OCI-LY7 (cell line): ENCODE results near the gene TMEM239. TPM values are rescaled to one million over a fixed set of nuclear protein-coding genes. Genes with fewer than 3 reads are reported as not detected.

ENCODE experiments used
- BruUV-seq: library from RNA; stranded (reverse); fragments of 400-500 nt; replicated peaks from 2 replicates; lab custom pipeline; 2021; lab: Mats Ljungman, UMichigan
- CTCF ChIA-PET: fragments of 300-600 bp; sonication (Branson Sonifier 250); formaldehyde crosslinking; loops from one replicate; lab custom pipeline; 2022; ENCODE audit warnings: antibody characterized with exemption; ENCODE audit not compliant: unreplicated experiment; lab: Charles Lee
- POLR2A ChIA-PET: fragments of 300-600 bp; sonication (Branson Sonifier 250); formaldehyde crosslinking; loops from one replicate; lab custom pipeline; 2022; ENCODE audit warnings: antibody characterized with exemption; lab: Charles Lee
- DNase-seq: peaks from one replicate; pipeline ENCODE4 v3.0.0-alpha.2; 2015; ENCODE audit warnings: low spot score
- H2AFZ ChIP-seq: fragments of 200-600 bp; sonication (generic), shearing (Covaris generic); 2 replicates; pipeline ENCODE4 v1.6.1; 2014; ENCODE audit warnings: mild to moderate bottlenecking, antibody characterized with exemption, low read length, moderate library complexity
- H3K27ac ChIP-seq: fragments of 200-600 bp; sonication (generic); 2 replicates; pipeline ENCODE4 v1.5.1; 2014; ENCODE audit warnings: mixed run types, low read depth, mild to moderate bottlenecking, moderate library complexity, low read length, inconsistent platforms; ENCODE audit not compliant: poor library complexity, severe bottlenecking
- H3K36me3 ChIP-seq: fragments of 200-600 bp; sonication (generic); 2 replicates; pipeline ENCODE4 v1.6.1; 2014; ENCODE audit warnings: mild to moderate bottlenecking, antibody characterized with exemption, low read length, moderate library complexity, mixed read lengths; ENCODE audit not compliant: insufficient read depth
- H3K4me1 ChIP-seq: fragments of 200-600 bp; sonication (generic); 2 replicates; pipeline ENCODE4 v1.5.1; 2014; ENCODE audit warnings: mild to moderate bottlenecking, low read length; ENCODE audit not compliant: insufficient read depth, poor library complexity, severe bottlenecking
- H3K4me2 ChIP-seq: fragments of 200-600 bp; sonication (generic); 2 replicates; pipeline ENCODE4 v1.6.1; 2014; ENCODE audit warnings: mild to moderate bottlenecking, low read length
- H3K4me3 ChIP-seq: fragments of 200-600 bp; sonication (generic); 2 replicates; pipeline ENCODE4 v1.5.1; 2014; ENCODE audit warnings: mild to moderate bottlenecking, low read depth, low read length; ENCODE audit not compliant: poor library complexity, severe bottlenecking
- H3K79me2 ChIP-seq: fragments of 200-600 bp; sonication (generic); 2 replicates; pipeline ENCODE4 v1.6.1; 2016; ENCODE audit warnings: low read depth, mild to moderate bottlenecking, low read length, moderate library complexity, mixed read lengths; ENCODE audit not compliant: insufficient read depth
- H3K9me2 ChIP-seq: fragments of 200-600 bp; sonication (generic); 2 replicates; pipeline ENCODE4 v1.6.1; 2016; ENCODE audit warnings: mild to moderate bottlenecking, low read length, mixed read lengths; ENCODE audit not compliant: insufficient read depth
- H3K9me3 ChIP-seq: fragments of 200-600 bp; sonication (generic); 2 replicates; pipeline ENCODE4 v1.6.1; 2014; ENCODE audit warnings: mild to moderate bottlenecking, mixed run types, low read length, mixed read lengths
- H4K20me1 ChIP-seq: fragments of 200-600 bp; sonication (generic); 2 replicates; pipeline ENCODE4 v1.6.1; 2014; ENCODE audit warnings: mild to moderate bottlenecking, antibody characterized with exemption, low read length, moderate library complexity, mixed read lengths; ENCODE audit not compliant: insufficient read depth
- EZH2phosphoT487 ChIP-seq: fragments of 200-600 bp; sonication (generic); IDR thresholded peaks from 2 replicates; pipeline ENCODE4 v1.6.1; 2018; ENCODE audit warnings: low read depth, borderline replicate concordance, mild to moderate bottlenecking, mixed run types, antibody characterized with exemption, low read length, moderate library complexity, mixed read lengths
- intact Hi-C: fragments of 100-400 bp; cut with micrococcal nuclease; formaldehyde crosslinking; loops from one replicate; pipeline ENCODE4 v1.10.0; 2022; ENCODE audit not compliant: unreplicated experiment
- total RNA-seq, 2 experiments: library from RNA; depleted of rRNA in 1 of 2; stranded (reverse); fragments of >200 nt in 1 of 2; shearing (Covaris generic) in 1 of 2; gene quantifications; 2 replicates each; pipeline ENCODE4 v1.2.3, GENCODE V29; 2014 to 2022
- TF ChIP-seq, protein P1 (sequence below): fragments of 200-600 bp; sonication (generic); conservative IDR thresholded peaks from 2 replicates; pipeline ENCODE4 v1.5.1; 2014; ENCODE audit warnings: mild to moderate bottlenecking, antibody characterized with exemption, low read length, moderate library complexity, mixed read lengths

TMEM239 gene
- total RNA-seq, 2 experiments from 2014 or later: not detected

DNA sequence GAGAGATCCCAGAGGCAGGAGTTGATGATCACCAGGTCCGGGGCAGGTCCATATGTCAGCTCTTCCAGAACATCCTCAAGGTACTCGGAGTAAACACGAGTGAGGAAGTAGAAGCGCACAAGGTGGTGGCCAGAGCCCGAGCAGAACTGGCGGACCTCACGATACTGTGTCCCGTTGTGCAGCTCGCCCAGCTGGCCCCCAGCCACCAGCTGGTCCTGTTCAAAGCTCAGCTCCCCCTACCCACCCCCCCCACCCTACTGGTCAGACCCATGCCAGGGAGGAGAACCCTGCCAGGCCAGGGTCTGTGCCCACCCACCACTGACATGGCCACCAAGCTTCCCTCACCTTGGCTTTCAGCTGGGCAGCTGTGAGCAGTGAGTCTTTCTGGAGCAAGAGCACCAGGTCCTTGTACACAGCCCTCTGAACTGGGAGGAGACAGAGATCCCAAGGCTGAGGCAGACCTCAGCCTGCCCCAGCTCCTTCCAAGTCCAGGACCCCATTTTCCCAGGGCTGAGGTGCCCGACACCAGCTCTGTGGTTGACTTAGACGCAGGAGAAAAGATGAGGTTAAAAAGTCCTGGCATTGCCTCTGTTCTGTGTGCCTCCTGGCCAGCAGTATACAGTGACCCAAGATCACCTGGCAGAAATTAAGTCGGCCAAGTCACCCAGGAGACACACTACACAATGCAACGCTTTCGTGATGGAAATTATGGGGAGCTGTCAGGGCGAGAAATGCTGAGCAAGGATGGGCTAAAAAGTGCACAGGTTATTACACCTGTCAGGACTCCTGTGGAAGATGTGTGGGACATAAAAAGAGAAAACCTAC is 22.9 kb downstream of the TMEM239 start:
- H3K9me2 ChIP-seq: no peaks in the 10 kb centered on the region
- H3K4me3 ChIP-seq: no peak overlapping the region
- no peaks in the 10 kb centered on the region for H3K9me3 ChIP-seq
- H4K20me1 ChIP-seq: no peaks in the 10 kb centered on the region
- H2AFZ ChIP-seq: no peak overlapping the region
- ChIA-PET CTCF (no interaction called here), POLR2A (no interaction called here)
- TF ChIP-seq, protein P1, sequence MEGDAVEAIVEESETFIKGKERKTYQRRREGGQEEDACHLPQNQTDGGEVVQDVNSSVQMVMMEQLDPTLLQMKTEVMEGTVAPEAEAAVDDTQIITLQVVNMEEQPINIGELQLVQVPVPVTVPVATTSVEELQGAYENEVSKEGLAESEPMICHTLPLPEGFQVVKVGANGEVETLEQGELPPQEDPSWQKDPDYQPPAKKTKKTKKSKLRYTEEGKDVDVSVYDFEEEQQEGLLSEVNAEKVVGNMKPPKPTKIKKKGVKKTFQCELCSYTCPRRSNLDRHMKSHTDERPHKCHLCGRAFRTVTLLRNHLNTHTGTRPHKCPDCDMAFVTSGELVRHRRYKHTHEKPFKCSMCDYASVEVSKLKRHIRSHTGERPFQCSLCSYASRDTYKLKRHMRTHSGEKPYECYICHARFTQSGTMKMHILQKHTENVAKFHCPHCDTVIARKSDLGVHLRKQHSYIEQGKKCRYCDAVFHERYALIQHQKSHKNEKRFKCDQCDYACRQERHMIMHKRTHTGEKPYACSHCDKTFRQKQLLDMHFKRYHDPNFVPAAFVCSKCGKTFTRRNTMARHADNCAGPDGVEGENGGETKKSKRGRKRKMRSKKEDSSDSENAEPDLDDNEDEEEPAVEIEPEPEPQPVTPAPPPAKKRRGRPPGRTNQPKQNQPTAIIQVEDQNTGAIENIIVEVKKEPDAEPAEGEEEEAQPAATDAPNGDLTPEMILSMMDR: no peak
- no peak for TF ChIP-seq EZH2phosphoT487
- no peaks in the 10 kb centered on the region for H3K79me2 ChIP-seq
- intact Hi-C loops: no loop called here
- DNase-seq: no peak
- no peaks in the 10 kb centered on the region for H3K36me3 ChIP-seq
- H3K4me1 ChIP-seq: peaks cover 10% of the 10 kb centered on the region
- H3K4me2 ChIP-seq: no peak overlapping the region
- H3K27ac ChIP-seq: no peak overlapping the region
- no TSS peak for BruUV-seq

DNA sequence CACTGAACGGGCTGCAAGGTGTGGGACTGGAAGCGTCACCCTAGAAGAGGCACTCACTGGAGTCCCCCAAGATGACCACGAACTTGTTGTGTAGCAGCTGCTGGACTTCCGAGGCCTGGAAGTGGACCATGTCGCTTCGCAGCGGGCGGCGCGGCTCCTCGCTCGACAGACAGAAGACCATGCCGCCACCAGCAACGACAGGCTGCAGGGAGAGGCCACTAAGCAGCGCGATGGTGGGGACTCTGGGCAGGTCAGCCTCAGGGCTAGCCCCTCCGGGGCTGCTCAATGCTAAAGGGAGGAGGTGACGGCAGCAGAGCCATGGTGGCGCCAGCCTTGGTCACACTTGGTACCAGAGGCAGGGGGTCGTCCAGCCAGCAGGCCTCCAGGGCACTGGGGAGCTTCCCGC is 23.6 kb downstream of the TMEM239 start:
- ChIA-PET POLR2A (no interaction called here), CTCF (no interaction called here)
- Histone ChIP-seq H3K4me3 (peak overlapping the region; percentile 92), H4K20me1 (no peaks in the 10 kb centered on the region), H2AFZ (peak overlapping the region; percentile 99; the same call in 1 of the 2 replicates), H3K9me2 (no peaks in the 10 kb centered on the region), H3K27ac (no peak overlapping the region), H3K9me3 (no peaks in the 10 kb centered on the region), H3K4me1 (peaks cover 10% of the 10 kb centered on the region), H3K36me3 (no peaks in the 10 kb centered on the region), H3K4me2 (peak overlapping the region; percentile 85), H3K79me2 (no peaks in the 10 kb centered on the region)
- no peak for TF ChIP-seq EZH2phosphoT487
- TF ChIP-seq, protein P1: no peak
- intact Hi-C loops: no loop called here
- no peak for DNase-seq
- no TSS peak for BruUV-seq
